Measurements from ENCODE around the gene OOSP1.

Gene OOSP1

DNA sequence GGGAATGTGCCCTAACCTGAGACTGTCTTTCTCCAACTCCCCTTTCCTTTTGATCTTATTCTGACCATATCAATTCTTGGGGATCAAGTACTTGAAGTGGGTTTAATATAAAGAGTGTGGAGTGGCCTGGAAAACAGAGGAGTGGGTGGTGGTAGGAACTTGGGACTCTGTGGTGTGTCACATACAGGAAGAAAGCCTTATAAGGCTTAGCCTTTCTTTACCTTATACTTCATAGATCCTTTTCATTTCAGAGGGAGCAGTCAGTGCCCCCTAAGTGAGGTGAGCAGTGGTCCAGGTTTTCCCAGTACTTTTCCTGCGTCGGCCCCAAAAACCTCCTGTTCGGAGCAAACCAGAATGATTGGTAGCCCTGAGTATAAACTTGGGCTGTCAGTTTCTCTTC, 486 bp downstream of the OOSP1 start:
- TF ChIP-seq, protein P1, sequence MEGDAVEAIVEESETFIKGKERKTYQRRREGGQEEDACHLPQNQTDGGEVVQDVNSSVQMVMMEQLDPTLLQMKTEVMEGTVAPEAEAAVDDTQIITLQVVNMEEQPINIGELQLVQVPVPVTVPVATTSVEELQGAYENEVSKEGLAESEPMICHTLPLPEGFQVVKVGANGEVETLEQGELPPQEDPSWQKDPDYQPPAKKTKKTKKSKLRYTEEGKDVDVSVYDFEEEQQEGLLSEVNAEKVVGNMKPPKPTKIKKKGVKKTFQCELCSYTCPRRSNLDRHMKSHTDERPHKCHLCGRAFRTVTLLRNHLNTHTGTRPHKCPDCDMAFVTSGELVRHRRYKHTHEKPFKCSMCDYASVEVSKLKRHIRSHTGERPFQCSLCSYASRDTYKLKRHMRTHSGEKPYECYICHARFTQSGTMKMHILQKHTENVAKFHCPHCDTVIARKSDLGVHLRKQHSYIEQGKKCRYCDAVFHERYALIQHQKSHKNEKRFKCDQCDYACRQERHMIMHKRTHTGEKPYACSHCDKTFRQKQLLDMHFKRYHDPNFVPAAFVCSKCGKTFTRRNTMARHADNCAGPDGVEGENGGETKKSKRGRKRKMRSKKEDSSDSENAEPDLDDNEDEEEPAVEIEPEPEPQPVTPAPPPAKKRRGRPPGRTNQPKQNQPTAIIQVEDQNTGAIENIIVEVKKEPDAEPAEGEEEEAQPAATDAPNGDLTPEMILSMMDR (IDR thresholded peaks at IDR 0.05; ENCODE audit: extremely low read depth, insufficient read depth, missing control alignments), result no peak
- no peak for DNase-seq (ENCODE audit: low spot score)
- in situ Hi-C loops (cut with MboI; ENCODE audit: low pct_unique_long_range_greater_than_20kb, low sequenced_read_pairs, unreplicated experiment), result no loop called here

DNA sequence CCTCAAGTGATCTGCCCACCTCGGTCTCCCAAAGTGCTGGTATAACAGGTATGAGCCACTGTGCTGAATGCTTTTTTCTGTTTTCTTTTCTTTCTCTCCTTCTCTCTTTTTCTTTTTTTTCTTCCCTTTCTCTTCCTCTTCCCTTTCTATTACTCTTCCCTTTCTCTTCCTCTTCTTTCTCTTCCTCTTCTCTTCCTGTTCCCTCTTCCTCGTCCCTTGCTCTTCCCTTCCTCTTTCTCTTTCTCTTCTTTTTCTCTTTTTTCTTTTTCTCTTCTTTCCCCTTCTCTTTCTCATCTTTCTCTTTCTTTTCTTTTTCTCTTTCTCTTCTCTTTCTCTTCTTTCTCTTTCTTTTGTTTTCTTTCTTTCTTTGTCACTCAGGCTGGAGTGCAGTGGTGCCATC, 1.2 kb downstream of the OOSP1 start:
- TF ChIP-seq, protein P1 (IDR thresholded peaks at IDR 0.05; ENCODE audit: extremely low read depth, insufficient read depth, missing control alignments), result no peak
- DNase-seq (ENCODE audit: low spot score), result no peak
- in situ Hi-C loops (cut with MboI; ENCODE audit: low pct_unique_long_range_greater_than_20kb, low sequenced_read_pairs, unreplicated experiment), result no loop called here

DNA sequence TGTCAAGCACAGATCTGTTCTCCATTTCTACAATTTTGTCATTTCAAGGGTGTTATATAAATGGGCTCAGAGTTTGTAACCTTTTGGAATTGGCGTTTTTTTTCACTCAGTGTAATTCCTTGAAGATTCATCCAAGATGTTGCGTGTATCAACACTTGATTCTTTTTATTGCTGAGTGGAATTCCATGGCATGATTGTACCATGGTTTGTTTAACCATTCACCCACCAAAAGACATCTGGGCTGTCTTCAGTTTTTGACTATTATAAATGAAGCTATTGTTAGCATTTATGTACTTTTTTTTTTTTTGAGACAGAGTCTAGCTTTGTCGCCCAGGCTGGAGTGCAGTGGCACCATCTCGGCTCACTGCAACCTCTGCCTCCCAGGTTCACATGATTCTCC, 2.9 kb downstream of the OOSP1 start:
- in situ Hi-C loops (cut with MboI; ENCODE audit: low pct_unique_long_range_greater_than_20kb, low sequenced_read_pairs, unreplicated experiment), result no loop called here
- TF ChIP-seq, protein P1 (IDR thresholded peaks at IDR 0.05; ENCODE audit: extremely low read depth, insufficient read depth, missing control alignments), result no peak
- no peak for DNase-seq (ENCODE audit: low spot score)

DNA sequence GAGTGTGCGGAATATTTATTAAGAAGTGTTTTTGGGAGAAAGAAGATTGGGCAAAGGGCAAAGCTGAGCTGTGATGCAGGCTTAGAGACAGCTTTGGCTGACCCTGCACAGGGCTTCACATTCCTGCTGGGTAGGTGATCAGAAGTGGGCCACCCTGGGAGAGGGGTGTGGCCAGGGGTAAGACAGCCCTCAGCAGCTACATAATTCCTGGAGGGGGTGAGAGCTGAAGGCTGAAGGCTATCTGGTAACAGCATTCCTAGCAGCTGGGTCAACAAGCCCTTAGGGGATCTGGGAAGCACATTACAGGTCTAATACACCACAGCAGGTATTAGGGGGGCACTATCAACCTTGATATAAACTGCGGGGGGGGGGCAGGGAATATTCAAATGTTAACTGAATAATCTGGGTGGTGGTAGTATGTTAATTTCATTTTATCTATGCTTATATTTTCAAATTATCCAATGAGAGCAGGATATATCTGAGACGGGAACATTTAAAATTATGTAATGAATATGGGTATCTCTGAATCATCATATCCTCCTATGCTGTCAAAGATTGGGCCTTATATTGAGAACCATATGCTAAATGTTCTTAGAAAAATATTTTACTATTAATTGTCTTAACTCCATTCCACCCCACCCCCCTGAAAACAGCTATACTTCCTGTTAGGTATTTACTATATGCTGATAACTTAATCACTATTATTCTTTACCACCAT, 5.9 kb downstream of the OOSP1 start:
- no peak for DNase-seq (ENCODE audit: low spot score)
- in situ Hi-C loops (cut with MboI; ENCODE audit: low pct_unique_long_range_greater_than_20kb, low sequenced_read_pairs, unreplicated experiment), result no loop called here
- TF ChIP-seq, protein P1 (IDR thresholded peaks at IDR 0.05; ENCODE audit: extremely low read depth, insufficient read depth, missing control alignments), result no peak

DNA sequence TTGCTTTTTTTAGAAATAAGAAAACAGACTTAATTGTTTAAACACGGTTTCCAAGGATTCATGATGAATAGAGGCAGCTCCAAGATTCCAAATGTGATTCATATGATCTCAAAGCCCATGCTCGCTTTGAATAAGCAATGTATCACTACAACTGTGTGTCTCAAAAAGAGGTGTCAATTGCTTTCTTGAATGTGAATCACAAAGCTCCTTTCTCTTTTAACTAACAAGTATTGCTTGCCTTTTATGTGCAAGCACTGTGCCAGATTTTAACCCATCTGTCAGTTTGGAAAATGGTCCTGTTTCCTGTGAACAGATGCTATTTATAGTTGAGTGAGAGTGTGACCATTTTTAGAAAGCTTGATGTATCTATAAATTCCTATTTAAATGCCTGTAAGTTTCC, 6.5 kb downstream of the OOSP1 start:
- in situ Hi-C loops (cut with MboI; ENCODE audit: low pct_unique_long_range_greater_than_20kb, low sequenced_read_pairs, unreplicated experiment), result no loop called here
- DNase-seq (ENCODE audit: low spot score), result no peak
- TF ChIP-seq, protein P1 (IDR thresholded peaks at IDR 0.05; ENCODE audit: extremely low read depth, insufficient read depth, missing control alignments), result no peak

DNA sequence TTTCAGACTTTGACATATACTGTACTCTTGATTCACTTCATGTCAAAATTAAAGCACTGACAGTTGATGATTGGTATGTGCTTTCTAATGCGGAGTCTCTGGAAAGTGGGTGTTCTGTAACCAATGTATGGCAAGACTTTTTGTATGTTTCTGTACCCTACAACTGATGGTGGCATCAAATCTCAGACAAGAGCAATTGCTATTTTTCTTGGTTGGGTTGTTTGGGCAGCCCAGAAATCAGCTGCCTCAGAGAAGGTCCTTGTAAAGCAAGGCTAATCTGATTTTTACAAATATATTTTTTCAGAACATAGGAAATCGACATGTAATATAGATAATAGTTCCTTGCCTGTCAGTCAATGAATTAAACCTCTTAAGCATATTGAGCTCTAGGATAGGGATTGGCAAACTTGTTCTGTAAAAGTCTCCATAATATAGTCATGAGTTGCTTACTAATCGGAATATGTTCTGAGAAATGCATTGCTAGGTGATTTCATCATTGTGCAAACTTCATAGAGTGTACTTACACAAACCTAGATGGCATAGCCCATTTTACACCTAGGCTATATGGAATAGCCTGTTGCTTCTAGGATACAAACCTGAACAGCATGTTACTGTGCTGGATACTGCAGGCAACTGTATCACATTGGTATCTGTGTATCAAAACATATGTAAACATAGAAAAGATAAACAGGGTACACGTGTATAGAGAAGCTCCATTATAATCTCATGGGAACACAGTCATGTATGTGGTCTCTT, 15.4 kb downstream of the OOSP1 start:
- in situ Hi-C loops (cut with MboI; ENCODE audit: low pct_unique_long_range_greater_than_20kb, low sequenced_read_pairs, unreplicated experiment), result no loop called here
- no peak for DNase-seq (ENCODE audit: low spot score)
- TF ChIP-seq, protein P1 (IDR thresholded peaks at IDR 0.05; ENCODE audit: extremely low read depth, insufficient read depth, missing control alignments), result no peak
